ENCODE data around the gene KCNE5.
"Not testable (repeated sequence)": the region's sequence is repeated elsewhere in the genome, so short reads cannot be mapped to it uniquely, and the experiment has no call there.

KCNE5 gene

GRCh38 chrX:109601486-109601885, 23.5 kb downstream of the KCNE5 start:
- DNase-seq (ENCODE audit: low read depth): no peak

- no peak for DNase-seq (ENCODE audit: low read depth)
Observed at GRCh38 chrX:109600237-109600651, 24.7 kb downstream of the KCNE5 start.

GRCh38 chrX:109596015-109596414, 29.0 kb downstream of the KCNE5 start:
- no peak for DNase-seq (ENCODE audit: low read depth)

- DNase-seq (ENCODE audit: low read depth): no peak
Observed at GRCh38 chrX:109590176-109590575, 34.8 kb downstream of the KCNE5 start.

GRCh38 chrX:109585488-109585887, 39.5 kb downstream of the KCNE5 start:
- no peak for DNase-seq (ENCODE audit: low read depth)

GRCh38 chrX:109578916-109579315, 46.1 kb downstream of the KCNE5 start:
- no peak for DNase-seq (ENCODE audit: low read depth)

GRCh38 chrX:109577055-109577454, 47.9 kb downstream of the KCNE5 start:
- DNase-seq (ENCODE audit: low read depth): no peak

- not testable (repeated sequence) for DNase-seq (ENCODE audit: low read depth)
Observed at GRCh38 chrX:109576083-109576482, 48.9 kb downstream of the KCNE5 start.

Data from activated T-helper 1 cell treated with Interleukin-2 at 50 U/mL for 16 hours (primary cell).